Neuronal stem cell (in vitro differentiated cells): Measurements from ENCODE around the gene CD68.
A peak's percentile ranks its signal among the peaks of the same experiment; 100 is the strongest.

Experiments
- DNase-seq: peaks from one replicate; pipeline ENCODE4 v3.0.0-alpha.2; 2013; ENCODE audit warnings: low spot score
- H2AFZ ChIP-seq: one replicate; pipeline ENCODE4 v1.6.1; 2013; ENCODE audit warnings: mild to moderate bottlenecking, low read length, inconsistent platforms
- H2AK5ac ChIP-seq: 2 replicates; pipeline ENCODE4 v1.6.1; 2013; ENCODE audit warnings: low read depth, mild to moderate bottlenecking, inconsistent platforms, low read length, moderate library complexity, mixed read lengths
- H2BK120ac ChIP-seq: 2 replicates; pipeline ENCODE4 v1.6.1; 2013; ENCODE audit warnings: low read depth, mild to moderate bottlenecking, inconsistent platforms, low read length, moderate library complexity, mixed read lengths
- H2BK12ac ChIP-seq: one replicate; pipeline ENCODE4 v1.6.1; 2013; ENCODE audit warnings: low read length, inconsistent platforms
- H2BK15ac ChIP-seq: 2 replicates; pipeline ENCODE4 v1.6.1; 2013; ENCODE audit warnings: mild to moderate bottlenecking, low read length, inconsistent platforms, mixed read lengths
- H2BK5ac ChIP-seq: one replicate; pipeline ENCODE4 v1.6.1; 2013; ENCODE audit warnings: inconsistent platforms, mild to moderate bottlenecking, low read length, moderate library complexity
- H3K14ac ChIP-seq: one replicate; pipeline ENCODE4 v1.6.1; 2013; ENCODE audit warnings: low read length, inconsistent platforms
- H3K18ac ChIP-seq: 2 replicates; pipeline ENCODE4 v1.6.1; 2013; ENCODE audit warnings: low read length, inconsistent platforms
- H3K23ac ChIP-seq: 2 replicates; pipeline ENCODE4 v1.6.1; 2013; ENCODE audit warnings: low read depth, mild to moderate bottlenecking, mixed read lengths, low read length, inconsistent platforms; ENCODE audit not compliant: poor library complexity
- H3K27ac ChIP-seq: replicated peaks from 3 replicates; pipeline ENCODE4 v1.5.1; 2013; ENCODE audit warnings: low read length, inconsistent platforms
- H3K27me3 ChIP-seq, 3 experiments: 2 replicates each; pipeline ENCODE4 v1.6.1; 2013; ENCODE audit warnings: low read length in 3 of 3, mild to moderate bottlenecking in 2 of 3, inconsistent platforms in 1 of 3, low read depth in 1 of 3, mixed read lengths in 1 of 3, moderate library complexity in 1 of 3; ENCODE audit not compliant: control insufficient read depth in 3 of 3, insufficient read depth in 3 of 3
- H3K36me3 ChIP-seq, 2 donors: replicated peaks in 1 of 2; 2 replicates each; pipeline ENCODE4 v1.6.1; 2013; ENCODE audit warnings: low read length in 2 of 2; ENCODE audit not compliant: control insufficient read depth in 2 of 2, insufficient read depth in 2 of 2
- H3K4ac ChIP-seq: 2 replicates; pipeline ENCODE4 v1.6.1; 2013; ENCODE audit warnings: inconsistent platforms, mild to moderate bottlenecking, low read length, moderate library complexity
- H3K4me1 ChIP-seq, 2 donors: 1 replicate in 1 of 2; 2 replicates in 1 of 2; pipeline ENCODE4 v1.6.1; 2013; ENCODE audit warnings: low read length in 2 of 2, low read depth in 1 of 2; ENCODE audit not compliant: control insufficient read depth in 2 of 2, insufficient read depth in 1 of 2
- H3K4me2 ChIP-seq: one replicate; pipeline ENCODE4 v1.6.1; 2013; ENCODE audit warnings: mild to moderate bottlenecking, low read length, inconsistent platforms; ENCODE audit not compliant: insufficient read depth, poor library complexity, severe bottlenecking
- H3K4me3 ChIP-seq, 2 donors: 2 replicates each; pipeline ENCODE4 v1.5.1; 2013; ENCODE audit warnings: low read length in 2 of 2, mild to moderate bottlenecking in 2 of 2, inconsistent platforms in 1 of 2, moderate library complexity in 1 of 2
- H3K79me1 ChIP-seq: one replicate; pipeline ENCODE4 v1.6.1; 2013; ENCODE audit warnings: low read depth, mild to moderate bottlenecking, inconsistent platforms, low read length, moderate library complexity
- H3K9ac ChIP-seq: one replicate; pipeline ENCODE4 v1.6.1; 2013; ENCODE audit warnings: mild to moderate bottlenecking, low read depth, low read length, inconsistent platforms; ENCODE audit not compliant: poor library complexity
- H3K9me3 ChIP-seq, 2 donors: replicated peaks in 1 of 2; 2 replicates each; pipeline versions ENCODE3 to v1.6.1; 2013; ENCODE audit warnings: low read length in 2 of 2, mild to moderate bottlenecking in 2 of 2, inconsistent platforms in 1 of 2, low read depth in 1 of 2, mixed read lengths in 1 of 2, moderate library complexity in 1 of 2; ENCODE audit not compliant: control insufficient read depth in 2 of 2, insufficient read depth in 1 of 2
- H4K8ac ChIP-seq: one replicate; pipeline ENCODE4 v1.6.1; 2013; ENCODE audit warnings: low read depth, mild to moderate bottlenecking, inconsistent platforms, low read length, moderate library complexity
- H4K91ac ChIP-seq: one replicate; pipeline ENCODE4 v1.6.1; 2013; ENCODE audit warnings: low read length, low read depth, mild to moderate bottlenecking, inconsistent platforms; ENCODE audit not compliant: poor library complexity
- WGBS, 2 donors: extraction: QIAGEN DNeasy Blood & Tissue Kit; methylation state at CpG; one replicate each; pipeline ENCODE4 v1.1.7; 2013; ENCODE audit warnings: missing lambda C conversion rate in 2 of 2, mixed read lengths in 1 of 2; ENCODE audit not compliant: insufficient read length in 2 of 2, insufficient replicate concordance in 1 of 2; ENCODE audit errors: extremely low coverage in 2 of 2; 5-methylcytosine and 5-hydroxymethylcytosine counted together

CD68 gene

GRCh38 chr17:7562208-7562605 is 17.2 kb upstream of the CD68 start:
- H3K23ac ChIP-seq, result no peak overlapping the region
- no peak overlapping the region for H3K4ac ChIP-seq
- peak overlapping the region; percentile 81 for H3K9ac ChIP-seq
- no peak overlapping the region for H4K91ac ChIP-seq
- no CpG with 5 or more reads among the region's 28 CpGs for WGBS, 2 donors
- H4K8ac ChIP-seq, result no peak overlapping the region
- no peak overlapping the region for H3K27ac ChIP-seq
- H3K79me1 ChIP-seq, result peaks cover 8% of the 10 kb centered on the region
- H3K4me2 ChIP-seq, result peak overlapping the region; percentile 82
- H3K4me1 ChIP-seq, result peaks cover 24 to 25% of the 10 kb centered on the region in 2 donors
- peak overlapping the region; percentile 27 for H2AK5ac ChIP-seq
- H3K9me3 ChIP-seq, result no peaks in the 10 kb centered on the region
- H3K18ac ChIP-seq, result no peak overlapping the region
- no peaks in the 10 kb centered on the region for H3K27me3 ChIP-seq
- H2BK5ac ChIP-seq, result peak overlapping the region; percentile 58
- peak overlapping the region; percentile 94 for H2AFZ ChIP-seq
- peak overlapping the region; percentile 29 for H2BK120ac ChIP-seq
- no peak for DNase-seq
- peak overlapping the region; percentile 85 to 86 for H3K4me3 ChIP-seq
- no peak overlapping the region for H2BK15ac ChIP-seq
- no peak overlapping the region for H2BK12ac ChIP-seq
- peaks cover 23 to 40% of the 10 kb centered on the region in 2 donors for H3K36me3 ChIP-seq
- H3K14ac ChIP-seq, result no peak overlapping the region

DNA sequence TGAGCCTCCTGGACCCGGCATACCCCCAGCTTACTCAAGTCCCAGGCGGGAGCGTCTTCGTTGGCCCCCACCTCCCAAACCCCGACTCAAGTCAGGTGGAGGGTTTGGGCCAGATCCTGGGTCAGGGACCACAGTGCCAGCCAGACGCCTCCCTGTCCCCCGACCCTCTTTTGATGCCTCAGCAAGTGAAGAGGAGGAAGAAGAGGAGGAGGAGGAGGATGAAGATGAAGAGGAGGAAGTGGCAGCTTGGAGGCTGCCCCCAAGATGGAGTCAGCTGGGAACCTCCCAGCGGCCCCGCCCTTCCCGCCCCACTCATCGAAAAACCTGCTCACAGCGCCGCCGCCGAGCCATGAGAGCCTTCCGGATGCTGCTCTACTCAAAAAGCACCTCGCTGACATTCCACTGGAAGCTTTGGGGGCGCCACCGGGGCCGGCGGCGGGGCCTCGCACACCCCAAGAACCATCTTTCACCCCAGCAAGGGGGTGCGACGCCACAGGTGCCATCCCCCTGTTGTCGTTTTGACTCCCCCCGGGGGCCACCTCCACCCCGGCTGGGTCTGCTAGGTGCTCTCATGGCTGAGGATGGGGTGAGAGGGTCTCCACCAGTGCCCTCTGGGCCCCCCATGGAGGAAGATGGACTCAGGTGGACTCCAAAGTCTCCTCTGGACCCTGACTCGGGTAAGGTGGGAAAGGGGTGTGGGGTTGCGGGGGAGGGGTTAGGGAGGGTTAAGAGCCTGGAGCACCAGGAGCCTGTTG is 16.1 kb upstream of the CD68 start:
- peaks cover 8% of the 10 kb centered on the region for H3K79me1 ChIP-seq
- no CpG with 5 or more reads among the region's 30 CpGs for WGBS, 2 donors
- no peak for DNase-seq
- H3K36me3 ChIP-seq, result peaks cover 24 to 45% of the 10 kb centered on the region in 2 donors
- H3K18ac ChIP-seq, result no peak overlapping the region
- no peak overlapping the region for H4K8ac ChIP-seq
- peak overlapping the region; percentile 14 for H3K9ac ChIP-seq
- no peak overlapping the region for H3K4me2 ChIP-seq
- no peak overlapping the region for H3K4ac ChIP-seq
- H2BK5ac ChIP-seq, result no peak overlapping the region
- no peak overlapping the region for H2AK5ac ChIP-seq
- peaks cover 17 to 19% of the 10 kb centered on the region in 2 donors for H3K4me1 ChIP-seq
- H3K9me3 ChIP-seq, result no peaks in the 10 kb centered on the region
- no peak overlapping the region for H3K27ac ChIP-seq
- no peaks in the 10 kb centered on the region for H3K27me3 ChIP-seq
- H2BK12ac ChIP-seq, result no peak overlapping the region
- no peak overlapping the region for H4K91ac ChIP-seq
- no peak overlapping the region for H3K23ac ChIP-seq
- no peak overlapping the region for H2AFZ ChIP-seq
- H2BK15ac ChIP-seq, result no peak overlapping the region
- no peak overlapping the region for H2BK120ac ChIP-seq
- no peak overlapping the region for H3K14ac ChIP-seq
- peak overlapping the region in 1 of 2 donors; percentile 86 for H3K4me3 ChIP-seq

- H4K91ac ChIP-seq, result no peak overlapping the region
- peaks cover 9% of the 10 kb centered on the region for H3K79me1 ChIP-seq
- no peak for DNase-seq
- peaks cover 43 to 72% of the 10 kb centered on the region in 2 donors for H3K36me3 ChIP-seq
- no peak overlapping the region for H2BK15ac ChIP-seq
- H3K4me2 ChIP-seq, result no peak overlapping the region
- peaks cover 0 to 3% of the 10 kb centered on the region in 2 donors for H3K9me3 ChIP-seq
- no peak overlapping the region for H3K4me3 ChIP-seq
- no peak overlapping the region for H3K18ac ChIP-seq
- H3K9ac ChIP-seq, result no peak overlapping the region
- H2BK120ac ChIP-seq, result no peak overlapping the region
- no peak overlapping the region for H3K23ac ChIP-seq
- no peak overlapping the region for H4K8ac ChIP-seq
- no peak overlapping the region for H2AK5ac ChIP-seq
- H2AFZ ChIP-seq, result no peak overlapping the region
- no peak overlapping the region for H3K14ac ChIP-seq
- no CpG with 5 or more reads among the region's 5 CpGs for WGBS, 2 donors
- no peak overlapping the region for H2BK5ac ChIP-seq
- no peak overlapping the region for H3K4ac ChIP-seq
- no peaks in the 10 kb centered on the region for H3K27me3 ChIP-seq
- no peak overlapping the region for H2BK12ac ChIP-seq
- H3K27ac ChIP-seq, result no peak overlapping the region
- H3K4me1 ChIP-seq, result peaks cover 7 to 11% of the 10 kb centered on the region in 2 donors
These were observed 9.9 kb upstream of the CD68 start for GRCh38 chr17:7569571-7569970.

DNA sequence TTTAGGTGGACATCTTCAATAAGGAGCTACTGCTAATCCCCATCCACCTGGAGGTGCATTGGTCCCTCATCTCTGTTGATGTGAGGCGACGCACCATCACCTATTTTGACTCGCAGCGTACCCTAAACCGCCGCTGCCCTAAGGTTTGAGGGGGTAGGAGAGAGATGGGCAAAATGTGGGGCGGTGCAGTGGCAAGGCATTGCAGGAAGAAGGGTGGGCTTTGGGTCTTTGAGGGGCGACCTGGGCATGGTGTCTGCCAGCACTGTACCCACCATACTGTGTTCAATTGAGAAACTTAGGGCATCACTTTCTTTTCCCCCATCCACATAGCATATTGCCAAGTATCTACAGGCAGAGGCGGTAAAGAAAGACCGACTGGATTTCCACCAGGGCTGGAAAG is 9.1 kb upstream of the CD68 start:
- no peak overlapping the region for H3K4ac ChIP-seq
- H2BK5ac ChIP-seq, result no peak overlapping the region
- no peak overlapping the region for H2AFZ ChIP-seq
- no peak for DNase-seq
- H2BK15ac ChIP-seq, result no peak overlapping the region
- H2BK120ac ChIP-seq, result no peak overlapping the region
- H3K27me3 ChIP-seq, result no peaks in the 10 kb centered on the region
- no peak overlapping the region for H4K91ac ChIP-seq
- H3K4me2 ChIP-seq, result no peak overlapping the region
- no peak overlapping the region for H4K8ac ChIP-seq
- no peak overlapping the region for H3K23ac ChIP-seq
- H3K79me1 ChIP-seq, result peaks cover 11% of the 10 kb centered on the region
- H3K36me3 ChIP-seq, result peaks cover 43 to 72% of the 10 kb centered on the region in 2 donors
- H3K18ac ChIP-seq, result no peak overlapping the region
- H3K9me3 ChIP-seq, result peaks cover 0 to 3% of the 10 kb centered on the region in 2 donors
- WGBS, 2 donors, result no CpG with 5 or more reads among the region's 10 CpGs
- no peak overlapping the region for H3K9ac ChIP-seq
- no peak overlapping the region for H3K14ac ChIP-seq
- no peak overlapping the region for H3K27ac ChIP-seq
- no peak overlapping the region for H2AK5ac ChIP-seq
- H3K4me3 ChIP-seq, result no peak overlapping the region
- peaks cover 13 to 14% of the 10 kb centered on the region in 2 donors for H3K4me1 ChIP-seq
- H2BK12ac ChIP-seq, result no peak overlapping the region
